Stomach (tissue), 9 donors: Measurements from ENCODE around the gene PRDM9. TPM values are rescaled to one million over a fixed set of nuclear protein-coding genes. Genes with fewer than 3 reads are reported as not detected.
"Not testable (repeated sequence)": the region's sequence is repeated elsewhere in the genome, so short reads cannot be mapped to it uniquely, and the experiment has no call there.

Experiments
- DNase-seq, 2 donors: peaks; one replicate each; pipeline versions ENCODE4 v3.0.0 to v3.0.0-alpha.2; 2013 to 2019
- H3K27ac ChIP-seq, 5 donors: fragments of 200-600 bp in 4 of 5; sonication (generic) in 4 of 5; one replicate each; pipeline ENCODE4 v1.5.1; 2013 to 2019; ENCODE audit warnings: mild to moderate bottlenecking in 1 of 5, moderate library complexity in 1 of 5
- H3K27me3 ChIP-seq, 3 donors: fragments of 200-600 bp; sonication (generic); one replicate each; pipeline ENCODE4 v1.5.1; 2017 to 2019; ENCODE audit warnings: mixed run types in 1 of 3
- H3K36me3 ChIP-seq, 4 donors: fragments of 200-600 bp; sonication (generic); 1 replicate in 3 of 4; 2 replicates in 1 of 4; pipeline ENCODE4 v1.5.1; 2016 to 2019
- H3K4me1 ChIP-seq, 4 donors: fragments of 200-600 bp; sonication (generic); one replicate each; pipeline ENCODE4 v1.5.1; 2016 to 2019
- H3K4me3 ChIP-seq, 4 donors: fragments of 200-600 bp; sonication (generic) in 3 of 4; one replicate each; pipeline ENCODE4 v1.5.1; 2016 to 2019; ENCODE audit warnings: mild to moderate bottlenecking in 1 of 4
- H3K9me3 ChIP-seq, 4 donors: fragments of 200-600 bp; sonication (generic); one replicate each; pipeline ENCODE4 v1.5.1; 2016 to 2019
- CTCF ChIP-seq, 7 experiments: fragments of 450-650 bp in 4 of 7; fragments of 200-600 bp in 3 of 7; sonication (generic) in 3 of 7; IDR thresholded peaks; one replicate each; pipeline ENCODE4 v1.5.1; 2016 to 2019; ENCODE audit warnings: antibody characterized with exemption in 7 of 7, control low read depth in 2 of 7, mild to moderate bottlenecking in 1 of 7
- EP300 ChIP-seq: sonication (generic); formaldehyde crosslinking; IDR thresholded peaks from one replicate; pipeline ENCODE4 v1.6.1; 2017; ENCODE audit warnings: antibody characterized with exemption
- POLR2A ChIP-seq, 4 donors: fragments of 450-650 bp; IDR thresholded peaks; one replicate each; pipeline ENCODE4 v1.6.1; 2016; ENCODE audit warnings: antibody characterized with exemption in 4 of 4, control low read depth in 2 of 4, mild to moderate bottlenecking in 1 of 4, moderate library complexity in 1 of 4
- POLR2AphosphoS5 ChIP-seq, 3 donors: sonication (generic); formaldehyde crosslinking; IDR thresholded peaks; one replicate each; pipeline ENCODE4 v1.6.1; 2016; ENCODE audit warnings: antibody characterized with exemption in 3 of 3
- WGBS, 5 donors: extraction: QIAGEN DNeasy Blood & Tissue Kit in 3 of 5; methylation state at CpG; one replicate each; pipeline versions ENCODE4 v1.1.5 to v1.1.7; 2013 to 2018; 5-methylcytosine and 5-hydroxymethylcytosine counted together
- intact Hi-C: fragments of 100-400 bp; cut with DNase I; formaldehyde crosslinking; loops from one replicate; pipeline ENCODE4 v1.15.1; 2023; ENCODE audit warnings: low total_unique reads
- polyA plus RNA-seq, 3 donors: library from polyadenylated mRNA; stranded (reverse); fragments of 200-250 nt; gene quantifications; one replicate each; pipeline ENCODE4 v1.2.3, GENCODE V29; 2013
- total RNA-seq, 5 donors: library from RNA; depleted of rRNA; stranded (reverse); fragments of >200 nt; gene quantifications; one replicate each; pipeline versions ENCODE4 v1.1.0 to v1.2.3, GENCODE V29; 2014 to 2016
- donor health status: healthy with polysubstance abuse.
- donor health status: Bipolar disorder and iron deficiency.
- donor health status: healthy.

PRDM9 gene
- total and polyA plus RNA-seq, 8 donors, result not detected

GRCh38 chr5:23482642-23483041, 24.8 kb upstream of the PRDM9 start:
- DNase-seq, result no peak
- Histone ChIP-seq H3K9me3 (no peaks in the 10 kb centered on the region), H3K27ac (no peak overlapping the region), H3K4me3 (no peak overlapping the region), H3K4me1 (no peaks in the 10 kb centered on the region), H3K36me3 (no peaks in the 10 kb centered on the region), H3K27me3 (no peaks in the 10 kb centered on the region)
- TF ChIP-seq POLR2A (IDR thresholded peaks at IDR 0.05) (no peak), POLR2AphosphoS5 (IDR thresholded peaks at IDR 0.05) (no peak), CTCF (IDR thresholded peaks at IDR 0.05) (no peak), EP300 (no peak)
- 75 to 86% (median 81%) methylated on average over 2 of the region's 2 CpGs for WGBS, 5 donors
- intact Hi-C loops, result no loop called here

- no peak overlapping the region for H3K27ac ChIP-seq
- no peaks in the 10 kb centered on the region for H3K27me3 ChIP-seq
- intact Hi-C loops, result no loop called here
- H3K4me3 ChIP-seq, result no peak overlapping the region
- no peaks in the 10 kb centered on the region for H3K4me1 ChIP-seq
- 74 to 95% (median 88%) methylated on average over 2 of the region's 2 CpGs for WGBS, 5 donors
- no peak for DNase-seq
- TF ChIP-seq POLR2AphosphoS5 (IDR thresholded peaks at IDR 0.05) (no peak), CTCF (IDR thresholded peaks at IDR 0.05) (no peak), EP300 (no peak), POLR2A (IDR thresholded peaks at IDR 0.05) (no peak)
- H3K9me3 ChIP-seq, result no peaks in the 10 kb centered on the region
- H3K36me3 ChIP-seq, result no peaks in the 10 kb centered on the region
Observed at GRCh38 chr5:23483090-23483489, 24.3 kb upstream of the PRDM9 start.

GRCh38 chr5:23484096-23484495, 23.3 kb upstream of the PRDM9 start:
- intact Hi-C loops, result no loop called here
- Histone ChIP-seq H3K4me1 (no peaks in the 10 kb centered on the region), H3K9me3 (no peaks in the 10 kb centered on the region), H3K27me3 (no peaks in the 10 kb centered on the region), H3K27ac (no peak overlapping the region), H3K4me3 (no peak overlapping the region), H3K36me3 (no peaks in the 10 kb centered on the region)
- TF ChIP-seq POLR2AphosphoS5 (IDR thresholded peaks at IDR 0.05), result no peak
- no peak for TF ChIP-seq EP300
- no peak for TF ChIP-seq CTCF (IDR thresholded peaks at IDR 0.05)
- TF ChIP-seq POLR2A (IDR thresholded peaks at IDR 0.05), result no peak
- 72 to 82% (median 74%) methylated on average over 5 of the region's 5 CpGs for WGBS, 5 donors
- no peak for DNase-seq

- H3K27me3 ChIP-seq, H3K27ac ChIP-seq, H3K4me3 ChIP-seq, DNase-seq, H3K36me3 ChIP-seq, intact Hi-C loops, H3K9me3 ChIP-seq, H3K4me1 ChIP-seq: not testable (repeated sequence)
- WGBS, 5 donors, result 79 to 88% (median 83%) methylated on average over 2 of the region's 2 CpGs
Observed at GRCh38 chr5:23486227-23486626, 21.2 kb upstream of the PRDM9 start.

- H3K27me3 ChIP-seq, result no peaks in the 10 kb centered on the region
- H3K4me3 ChIP-seq, result no peak overlapping the region
- H3K27ac ChIP-seq, result no peak overlapping the region
- no peaks in the 10 kb centered on the region for H3K36me3 ChIP-seq
- intact Hi-C loops, result no loop called here
- no peak for DNase-seq
- WGBS, 5 donors, result 30 to 83% (median 54%) methylated on average over 1 of the region's 1 CpG
- no peaks in the 10 kb centered on the region for H3K4me1 ChIP-seq
- H3K9me3 ChIP-seq, result no peaks in the 10 kb centered on the region
- TF ChIP-seq EP300, result no peak
- no peak for TF ChIP-seq POLR2A (IDR thresholded peaks at IDR 0.05)
- TF ChIP-seq POLR2AphosphoS5 (IDR thresholded peaks at IDR 0.05), result no peak
- TF ChIP-seq CTCF (IDR thresholded peaks at IDR 0.05), result no peak
Observed at GRCh38 chr5:23490993-23491392, 16.4 kb upstream of the PRDM9 start.
